Head of caudate nucleus (tissue), 42 donors: ENCODE data around the gene OR52I2.

Source experiments
- DNase-seq, 42 donors: peaks; one replicate each; pipeline versions ENCODE4 v3.0.0 to v3.0.0-alpha.2; 2020 to 2021; ENCODE audit warnings: mixed read lengths in 7 of 42
- intact Hi-C: fragments of 100-400 bp; cut with DNase I; formaldehyde crosslinking; loops from one replicate; pipeline ENCODE4 v1.15.0; 2022

The OR52I2 gene

GRCh38 chr11:4606231-4607015 lies 24.9 kb downstream of the OR52I2 start:
- intact Hi-C loops: no loop called here
- DNase-seq: no peak

GRCh38 chr11:4607096-4607495 lies 25.6 kb downstream of the OR52I2 start:
- DNase-seq: no peak
- intact Hi-C loops: no loop called here

GRCh38 chr11:4607781-4608666 lies 26.5 kb downstream of the OR52I2 start, which contains the start of gene TRIM68:
TSS of gene TRIM68 (minus strand) at chr11:4608231. CDS start at chr11:4605504, 2,727 bp downstream.
- intact Hi-C loops: no loop called here
- peak; percentile 93 to 99 (median 98) for DNase-seq

- intact Hi-C loops: no loop called here
- no peak for DNase-seq
Measured at GRCh38 chr11:4610258-4610935, 28.9 kb downstream of the OR52I2 start.

GRCh38 chr11:4611986-4612385 lies 30.4 kb downstream of the OR52I2 start:
- no peak for DNase-seq
- intact Hi-C loops: no loop called here

GRCh38 chr11:4615856-4616444 lies 34.4 kb downstream of the OR52I2 start:
- intact Hi-C loops: no loop called here
- DNase-seq: no peak

- intact Hi-C loops: no loop called here
- DNase-seq: no peak
Measured at GRCh38 chr11:4619514-4619913, 38.0 kb downstream of the OR52I2 start.

- intact Hi-C loops: no loop called here
- peak in 35 of 42 donors; percentile 11 to 82 (median 54) for DNase-seq
Measured at GRCh38 chr11:4626207-4627099, 44.9 kb downstream of the OR52I2 start.

GRCh38 chr11:4636136-4636535 lies 54.6 kb downstream of the OR52I2 start:
- intact Hi-C loops: loop anchor here (10.0 kb wide), 1 partner anchor 369 kb away; no protein-coding TSS in a partner anchor
- DNase-seq: no peak

- intact Hi-C loops: loop anchor here (10.0 kb wide), 1 partner anchor 368 kb away; no protein-coding TSS in a partner anchor
- DNase-seq: peak; percentile 40 to 90 (median 78)
Measured at GRCh38 chr11:4636962-4637661, 55.6 kb downstream of the OR52I2 start, which contains the start of gene OR51D1. TSS of gene OR51D1 (plus strand) at chr11:4637477. CDS start at chr11:4639791, 2,314 bp downstream.

- intact Hi-C loops: loop anchor here (10.0 kb wide), 1 partner anchor 367 kb away; no protein-coding TSS in a partner anchor
- DNase-seq: no peak
Measured at GRCh38 chr11:4637662-4638047, 56.1 kb downstream of the OR52I2 start.

GRCh38 chr11:4639931-4640330 lies 58.4 kb downstream of the OR52I2 start:
- DNase-seq: no peak
- intact Hi-C loops: loop anchor here (10.0 kb wide), 1 partner anchor 365 kb away; no protein-coding TSS in a partner anchor

- intact Hi-C loops: no loop called here
- no peak for DNase-seq
Measured at GRCh38 chr11:4641501-4641900, 60.0 kb downstream of the OR52I2 start.

- intact Hi-C loops: no loop called here
- DNase-seq: no peak
Measured at GRCh38 chr11:4642043-4642442, 60.5 kb downstream of the OR52I2 start.
